OCI-LY7 (cell line): ENCODE data around the gene ARFIP2.

Experiments
- CTCF ChIP-seq: fragments of 200-600 bp; sonication (generic); conservative IDR thresholded peaks from 2 replicates; pipeline ENCODE4 v1.5.1; 2014; ENCODE audit warnings: mild to moderate bottlenecking, antibody characterized with exemption, low read length, moderate library complexity, mixed read lengths
- EZH2phosphoT487 ChIP-seq: fragments of 200-600 bp; sonication (generic); IDR thresholded peaks from 2 replicates; pipeline ENCODE4 v1.6.1; 2018; ENCODE audit warnings: low read depth, borderline replicate concordance, mild to moderate bottlenecking, mixed run types, antibody characterized with exemption, low read length, moderate library complexity, mixed read lengths

- TF ChIP-seq CTCF (no peak), EZH2phosphoT487 (no peak)
Measured at GRCh38 chr11:6489306-6489705, 8.2 kb upstream of the ARFIP2 start.
